K562 (cell line): ENCODE measurements around the gene ZNF747. TPM values are rescaled to one million over a fixed set of nuclear protein-coding genes. Genes with fewer than 3 reads are reported as not detected.
A peak's percentile ranks its signal among the peaks of the same experiment; 100 is the strongest.

Source experiments
- KDM5B ChIP-seq: fragments of 200-600 bp; sonication (generic); IDR thresholded peaks from 2 replicates; pipeline ENCODE4 v1.6.1; 2012; ENCODE audit warnings: low read depth, mild to moderate bottlenecking, moderate library complexity, low read length, control low read depth, inconsistent platforms; ENCODE audit not compliant: insufficient replicate concordance
- NR1H2 ChIP-seq: sonication (generic); formaldehyde crosslinking; IDR thresholded peaks from 2 replicates; pipeline ENCODE4 v1.4.0; 2020; ENCODE audit warnings: mild to moderate bottlenecking, missing genetic modification reagents
- YY1 ChIP-seq, 3 experiments: IDR thresholded peaks; 2 replicates each; pipeline ENCODE4 v1.6.1; 2011; ENCODE audit warnings: low read length in 2 of 3, mild to moderate bottlenecking in 2 of 3, moderate library complexity in 2 of 3, borderline replicate concordance in 1 of 3, control low read depth in 1 of 3, low read depth in 1 of 3; ENCODE audit not compliant: insufficient read depth in 3 of 3, insufficient replicate concordance in 2 of 3, control insufficient read depth in 1 of 3, insufficient read length in 1 of 3; ENCODE audit errors: extremely low read depth in 1 of 3
- ZBTB1 ChIP-seq: sonication (generic); formaldehyde crosslinking; IDR thresholded peaks from 2 replicates; pipeline ENCODE4 v1.8.1; 2023; ENCODE audit warnings: missing genetic modification reagents, low read depth, mild to moderate bottlenecking, borderline replicate concordance
- ZBTB2 ChIP-seq: fragments of 450-650 bp; IDR thresholded peaks from 2 replicates; pipeline ENCODE4 v1.6.1; 2016; ENCODE audit warnings: antibody characterized with exemption
- ZNF75A ChIP-seq: fragments of 450-650 bp; formaldehyde crosslinking; IDR thresholded peaks from 2 replicates; pipeline ENCODE4 v1.4.0; 2020; ENCODE audit warnings: mild to moderate bottlenecking
- polyA plus RNA-seq, 8 experiments: library from polyadenylated mRNA; depleted of rRNA in 4 of 8; stranded (reverse) in 5 of 8; unstranded in 3 of 8; fragments of >200 nt; fragmentation: Nextera tagmentation in 2 of 8; fragmentation: Illumina TruSeq in 1 of 8; extraction: Ambion mirVana in 2 of 8; extraction: Trizol in 1 of 8; gene quantifications; 2 replicates each; pipeline versions ENCODE4 v1.2.1 to v1.2.3, GENCODE V29; 2011 to 2014; ENCODE audit warnings: inconsistent platforms in 1 of 8, missing spikeins in 1 of 8
- total RNA-seq, 7 experiments: library from RNA; depleted of rRNA in 6 of 7; stranded (reverse); fragments of >200 nt in 6 of 7; fragmentation: Illumina TruSeq in 2 of 7; extraction: Trizol in 2 of 7; gene quantifications; 2 replicates each; pipeline versions ENCODE4 v1.2.1 to v1.2.3, GENCODE V29; 2011 to 2021; ENCODE audit warnings: low replicate concordance in 1 of 7
- TF ChIP-seq, protein P1 (sequence below): fragments of 450-650 bp; IDR thresholded peaks from 2 replicates; pipeline ENCODE4 v1.6.1; 2016; ENCODE audit warnings: borderline replicate concordance

The ZNF747 gene
- total and polyA plus RNA-seq, 9 of the 15 experiments (the other 6 are each of a cell fraction or from before 2014, with no cell fraction given): 0.14 to 3.3 (median 1.5) TPM

DNA sequence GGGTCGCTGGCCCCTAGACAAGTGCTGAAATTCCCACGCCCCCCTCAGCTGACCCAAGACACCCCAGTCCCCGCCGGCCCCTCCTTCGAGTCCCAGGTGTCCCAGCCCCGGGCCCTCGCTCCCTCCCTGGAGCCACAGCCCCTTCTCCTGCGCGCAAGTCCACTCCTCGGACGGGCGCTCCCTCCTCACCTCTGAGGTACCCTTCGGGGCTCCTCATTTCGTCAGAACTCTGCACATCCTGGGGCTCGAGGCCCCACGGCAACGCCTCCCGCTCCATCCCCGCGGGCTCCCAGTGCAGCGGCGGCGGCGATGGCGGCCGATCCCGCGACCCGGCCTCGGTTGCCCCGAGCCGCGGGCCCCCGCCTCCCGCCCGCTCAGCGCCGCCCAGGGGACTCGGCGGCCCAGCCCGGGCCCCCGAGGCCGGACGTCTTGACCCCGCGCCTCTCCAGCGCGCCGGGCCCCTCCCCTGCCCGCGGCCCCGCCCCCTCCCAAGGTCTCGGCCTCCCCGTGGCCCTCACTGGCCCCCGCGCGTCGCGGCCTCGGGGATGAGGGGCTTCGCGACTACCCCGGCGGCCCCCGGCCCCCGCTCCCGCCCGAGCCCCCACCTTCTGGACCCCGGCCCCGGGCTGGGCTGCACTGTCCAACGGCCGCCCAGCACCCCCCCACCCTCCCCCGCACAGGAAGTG, 8.4 kb downstream of the ZNF747 start, which contains the start of gene ZNF768 (continued):
- TF ChIP-seq NR1H2 (CRISPR knock-in tag) (0 out of 2 replicates have a peak, but pooled peaks have one; percentile 33), YY1 (IDR thresholded peaks at IDR 0.05; ENCODE audit: borderline replicate concordance in 1 of 3, control insufficient read depth in 1 of 3, extremely low read depth in 1 of 3, insufficient read depth in 3 of 3, insufficient read length in 1 of 3, insufficient replicate concordance in 2 of 3, low read depth in 1 of 3, low read length in 2 of 3) (peak in 2 of 3 experiments; percentile 21 to 56), ZNF75A (CRISPR knock-in tag) (no peak), ZBTB1 (peak; percentile 45; the same call in 1 of the 2 replicates), ZBTB2 (no peak), KDM5B (peak; percentile 40)
- TF ChIP-seq, protein P1, sequence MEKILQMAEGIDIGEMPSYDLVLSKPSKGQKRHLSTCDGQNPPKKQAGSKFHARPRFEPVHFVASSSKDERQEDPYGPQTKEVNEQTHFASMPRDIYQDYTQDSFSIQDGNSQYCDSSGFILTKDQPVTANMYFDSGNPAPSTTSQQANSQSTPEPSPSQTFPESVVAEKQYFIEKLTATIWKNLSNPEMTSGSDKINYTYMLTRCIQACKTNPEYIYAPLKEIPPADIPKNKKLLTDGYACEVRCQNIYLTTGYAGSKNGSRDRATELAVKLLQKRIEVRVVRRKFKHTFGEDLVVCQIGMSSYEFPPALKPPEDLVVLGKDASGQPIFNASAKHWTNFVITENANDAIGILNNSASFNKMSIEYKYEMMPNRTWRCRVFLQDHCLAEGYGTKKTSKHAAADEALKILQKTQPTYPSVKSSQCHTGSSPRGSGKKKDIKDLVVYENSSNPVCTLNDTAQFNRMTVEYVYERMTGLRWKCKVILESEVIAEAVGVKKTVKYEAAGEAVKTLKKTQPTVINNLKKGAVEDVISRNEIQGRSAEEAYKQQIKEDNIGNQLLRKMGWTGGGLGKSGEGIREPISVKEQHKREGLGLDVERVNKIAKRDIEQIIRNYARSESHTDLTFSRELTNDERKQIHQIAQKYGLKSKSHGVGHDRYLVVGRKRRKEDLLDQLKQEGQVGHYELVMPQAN: peak; percentile 79; the same call in 1 of the 2 replicates
